Keratinocyte (primary cell): ENCODE data around the gene SKP1. TPM values are rescaled to one million over a fixed set of nuclear protein-coding genes. Genes with fewer than 3 reads are reported as not detected.

Experiments used
- DNase-seq: peaks from one replicate; pipeline ENCODE4 v3.0.0-alpha.2; 2011; ENCODE audit warnings: low read depth, missing footprints, low spot score
- FAIRE-seq: peaks from 2 replicates; lab custom pipeline; 2011; peaks lifted over from hg19 to GRCh38; lab: Jason Lieb, UNC
- H2AFZ ChIP-seq: 2 replicates; pipeline ENCODE4 v1.6.0; 2012; ENCODE audit warnings: low read length, control low read depth, inconsistent platforms; ENCODE audit not compliant: control insufficient read depth
- H3K27ac ChIP-seq: 2 replicates; pipeline ENCODE4 v1.5.1; 2011; ENCODE audit warnings: low read length; ENCODE audit not compliant: control insufficient read depth, insufficient read depth
- H3K27me3 ChIP-seq: 3 replicates; pipeline ENCODE4 v1.6.0; 2011; ENCODE audit warnings: low read length; ENCODE audit not compliant: control insufficient read depth, insufficient read depth; ENCODE audit errors: extremely low read depth
- H3K36me3 ChIP-seq, 2 experiments: 2 replicates in 1 of 2; 3 replicates in 1 of 2; pipeline ENCODE4 v1.5.1; 2011; ENCODE audit warnings: low read length in 2 of 2, mild to moderate bottlenecking in 1 of 2; ENCODE audit not compliant: control insufficient read depth in 2 of 2, insufficient read depth in 2 of 2; ENCODE audit errors: extremely low read depth in 1 of 2
- H3K4me1 ChIP-seq: 3 replicates; pipeline ENCODE4 v1.5.1; 2011; ENCODE audit warnings: low read length; ENCODE audit not compliant: control insufficient read depth, insufficient read depth; ENCODE audit errors: extremely low read depth
- H3K4me2 ChIP-seq: 3 replicates; pipeline ENCODE4 v1.6.0; 2011; ENCODE audit warnings: low read depth, low read length; ENCODE audit not compliant: control insufficient read depth, insufficient read depth; ENCODE audit errors: extremely low read depth
- H3K4me3 ChIP-seq, 3 experiments: fragments of 200-600 bp in 1 of 3; sonication (generic) in 1 of 3; 2 replicates in 2 of 3; 3 replicates in 1 of 3; pipeline ENCODE4 v1.5.1; 2011 to 2016; ENCODE audit warnings: low read length in 3 of 3, mild to moderate bottlenecking in 3 of 3, control low read depth in 2 of 3, inconsistent platforms in 1 of 3, low read depth in 1 of 3, mixed read lengths in 1 of 3, mixed run types in 1 of 3, moderate library complexity in 1 of 3; ENCODE audit not compliant: control insufficient read depth in 2 of 3, insufficient read depth in 2 of 3; ENCODE audit errors: extremely low read depth in 1 of 3
- H3K79me2 ChIP-seq: 2 replicates; pipeline ENCODE4 v1.6.0; 2012; ENCODE audit warnings: low read length; ENCODE audit not compliant: control insufficient read depth, insufficient read depth
- H3K9ac ChIP-seq: 3 replicates; pipeline ENCODE4 v1.6.0; 2011; ENCODE audit warnings: low read length; ENCODE audit not compliant: control insufficient read depth, insufficient read depth; ENCODE audit errors: extremely low read depth
- H3K9me1 ChIP-seq: 3 replicates; pipeline ENCODE4 v1.6.0; 2011; ENCODE audit warnings: low read length; ENCODE audit not compliant: control insufficient read depth, insufficient read depth; ENCODE audit errors: extremely low read depth
- H3K9me3 ChIP-seq: 2 replicates; pipeline ENCODE4 v1.5.1; 2012; ENCODE audit warnings: low read depth, low read length; ENCODE audit not compliant: control insufficient read depth
- H4K20me1 ChIP-seq: 3 replicates; pipeline ENCODE4 v1.6.0; 2011; ENCODE audit warnings: low read length; ENCODE audit not compliant: control insufficient read depth, insufficient read depth; ENCODE audit errors: extremely low read depth
- EZH2 ChIP-seq: IDR thresholded peaks from one replicate; pipeline ENCODE4 v1.6.1; 2012; ENCODE audit warnings: inconsistent platforms, mild to moderate bottlenecking, low read length, moderate library complexity
- dilution Hi-C: fragments of 300-500 bp; cut with MboI; formaldehyde crosslinking; loops from one replicate; pipeline ENCODE4 v1.7.0; 2020; ENCODE audit warnings: low sequenced_read_pairs; ENCODE audit not compliant: extremely low pct_ligation_motif_present
- polyA plus RNA-seq, 5 experiments: library from polyadenylated mRNA; depleted of rRNA in 3 of 5; stranded (reverse) in 3 of 5; stranded (forward) in 1 of 5; unstranded in 1 of 5; fragments of >200 nt; gene quantifications; 1 replicate in 1 of 5; 2 replicates in 3 of 5; 3 replicates in 1 of 5; pipeline versions ENCODE4 v1.2.1 to v1.2.3, GENCODE V29; 2011 to 2012; ENCODE audit warnings: missing spikeins in 2 of 5, low read depth in 1 of 5, low replicate concordance in 1 of 5
- TF ChIP-seq, protein P1 (sequence below), 3 experiments: IDR thresholded peaks in 1 of 3; conservative IDR thresholded peaks in 1 of 3; optimal IDR thresholded peaks in 1 of 3; 2 replicates in 2 of 3; 3 replicates in 1 of 3; pipeline versions ENCODE3 to v1.5.1; 2011; ENCODE audit warnings: low read length in 3 of 3, mild to moderate bottlenecking in 3 of 3, moderate library complexity in 2 of 3, control low read depth in 1 of 3, inconsistent platforms in 1 of 3; ENCODE audit not compliant: insufficient read depth in 2 of 3; ENCODE audit errors: extremely low read depth in 1 of 3

The SKP1 gene
- polyA plus RNA-seq, 1 donor (not counting 4 experiments of a cell fraction or from before 2014, with no cell fraction given) = 444 TPM

DNA sequence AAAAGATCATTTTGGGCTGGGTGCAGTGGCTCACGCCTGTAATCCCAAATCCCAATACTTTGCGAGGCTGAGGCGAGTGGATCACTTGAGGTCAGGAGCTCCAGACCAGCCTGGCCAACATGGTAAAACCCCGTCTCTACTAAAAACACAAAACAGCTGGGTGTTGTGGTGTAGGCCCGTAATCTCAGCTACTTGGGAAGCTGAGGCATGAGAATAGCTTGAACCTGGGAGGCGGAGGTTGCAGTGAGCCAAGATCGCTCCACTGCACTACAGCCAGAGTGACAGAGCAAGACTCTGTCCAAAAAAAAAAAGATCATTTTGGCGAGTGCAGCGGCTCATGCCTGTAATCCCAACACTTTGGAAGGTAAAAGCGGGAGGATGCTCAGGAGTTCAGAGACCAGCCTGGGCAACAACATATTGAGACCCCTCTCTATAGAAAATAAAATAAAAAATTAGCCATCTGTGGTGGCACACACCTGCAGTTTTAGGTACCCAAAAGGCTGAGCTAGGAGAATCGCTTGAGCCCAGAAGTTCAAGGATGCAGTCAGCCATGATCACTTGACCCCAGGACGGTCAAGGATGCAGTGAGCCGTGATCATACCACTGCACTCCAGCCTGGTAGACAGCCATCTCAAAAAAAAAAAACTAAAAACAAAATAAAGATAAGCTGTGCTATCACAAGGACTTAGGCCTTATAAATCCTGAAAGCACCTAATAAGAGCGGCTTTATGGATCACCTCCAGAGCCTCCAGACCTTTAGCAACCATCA lies 32.9 kb upstream of the SKP1 start:
- peaks cover 60% of the 10 kb centered on the region for H4K20me1 ChIP-seq
- no peaks in the 10 kb centered on the region for H3K4me1 ChIP-seq
- dilution Hi-C loops = loop anchor here (5.0 kb wide), 1 partner anchor 68 kb away; no protein-coding TSS in a partner anchor
- peaks cover 0 to 3% of the 10 kb centered on the region in 2 experiments for H3K36me3 ChIP-seq
- H3K27ac ChIP-seq = no peak overlapping the region
- DNase-seq = no peak
- H3K9ac ChIP-seq = no peak overlapping the region
- H2AFZ ChIP-seq = no peak overlapping the region
- no peak for FAIRE-seq
- H3K4me2 ChIP-seq = no peak overlapping the region
- H3K9me3 ChIP-seq = no peaks in the 10 kb centered on the region
- no peaks in the 10 kb centered on the region for H3K27me3 ChIP-seq
- H3K4me3 ChIP-seq = no peak overlapping the region
- peaks cover 99% of the 10 kb centered on the region for H3K79me2 ChIP-seq
- TF ChIP-seq, protein P1, sequence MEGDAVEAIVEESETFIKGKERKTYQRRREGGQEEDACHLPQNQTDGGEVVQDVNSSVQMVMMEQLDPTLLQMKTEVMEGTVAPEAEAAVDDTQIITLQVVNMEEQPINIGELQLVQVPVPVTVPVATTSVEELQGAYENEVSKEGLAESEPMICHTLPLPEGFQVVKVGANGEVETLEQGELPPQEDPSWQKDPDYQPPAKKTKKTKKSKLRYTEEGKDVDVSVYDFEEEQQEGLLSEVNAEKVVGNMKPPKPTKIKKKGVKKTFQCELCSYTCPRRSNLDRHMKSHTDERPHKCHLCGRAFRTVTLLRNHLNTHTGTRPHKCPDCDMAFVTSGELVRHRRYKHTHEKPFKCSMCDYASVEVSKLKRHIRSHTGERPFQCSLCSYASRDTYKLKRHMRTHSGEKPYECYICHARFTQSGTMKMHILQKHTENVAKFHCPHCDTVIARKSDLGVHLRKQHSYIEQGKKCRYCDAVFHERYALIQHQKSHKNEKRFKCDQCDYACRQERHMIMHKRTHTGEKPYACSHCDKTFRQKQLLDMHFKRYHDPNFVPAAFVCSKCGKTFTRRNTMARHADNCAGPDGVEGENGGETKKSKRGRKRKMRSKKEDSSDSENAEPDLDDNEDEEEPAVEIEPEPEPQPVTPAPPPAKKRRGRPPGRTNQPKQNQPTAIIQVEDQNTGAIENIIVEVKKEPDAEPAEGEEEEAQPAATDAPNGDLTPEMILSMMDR (optimal IDR thresholded peaks at IDR 0.05 in 1 of 3, IDR thresholded peaks at IDR 0.05 in 1 of 3, conservative IDR thresholded peaks at IDR 0.05 in 1 of 3; ENCODE audit: extremely low read depth in 1 of 3, insufficient read depth in 2 of 3, low read length in 3 of 3) = no peak
- TF ChIP-seq EZH2 = no peak
- H3K9me1 ChIP-seq = peaks cover 8% of the 10 kb centered on the region

DNA sequence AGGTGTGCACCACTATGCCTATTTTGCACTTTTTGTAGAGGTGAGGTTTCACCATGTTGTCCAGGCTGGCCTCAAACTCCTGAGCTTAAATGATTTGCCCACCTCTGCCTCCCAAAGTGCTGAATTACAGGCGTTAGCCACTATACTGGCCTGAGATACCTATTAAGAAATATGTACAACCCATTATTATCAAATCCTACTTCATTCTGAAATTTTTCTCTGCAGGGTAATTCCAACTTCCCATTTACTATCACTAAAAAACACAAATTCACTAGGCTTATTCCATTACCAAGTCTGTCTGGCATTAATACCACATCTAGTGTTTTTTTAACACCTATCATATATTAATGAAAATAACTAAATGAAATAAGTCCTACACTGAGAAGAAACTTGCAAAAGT lies 30.9 kb upstream of the SKP1 start:
- DNase-seq (no peak), FAIRE-seq (no peak)
- Histone ChIP-seq H3K27me3 (no peaks in the 10 kb centered on the region), H3K9me1 (peaks cover 8% of the 10 kb centered on the region), H3K79me2 (peaks cover 97% of the 10 kb centered on the region), H3K4me2 (no peak overlapping the region), H3K9me3 (no peaks in the 10 kb centered on the region), H3K36me3 (peaks cover 4 to 6% of the 10 kb centered on the region in 2 experiments), H3K4me1 (no peaks in the 10 kb centered on the region), H3K9ac (no peak overlapping the region), H4K20me1 (peaks cover 49% of the 10 kb centered on the region), H3K4me3 (no peak overlapping the region), H3K27ac (no peak overlapping the region), H2AFZ (no peak overlapping the region)
- TF ChIP-seq, protein P1 (optimal IDR thresholded peaks at IDR 0.05 in 1 of 3, IDR thresholded peaks at IDR 0.05 in 1 of 3, conservative IDR thresholded peaks at IDR 0.05 in 1 of 3; ENCODE audit: extremely low read depth in 1 of 3, insufficient read depth in 2 of 3, low read length in 3 of 3) = no peak
- TF ChIP-seq EZH2 = no peak
- dilution Hi-C loops = no loop called here
